Endothelial cell of umbilical vein (primary cell): ENCODE measurements around the gene MAP4K4. TPM values are rescaled to one million over a fixed set of nuclear protein-coding genes. Genes with fewer than 3 reads are reported as not detected.

Source experiments
- BruUV-seq: library from RNA; stranded (reverse); fragments of 400-500 nt; replicated peaks from 2 replicates; lab custom pipeline; 2021; lab: Mats Ljungman, UMichigan
- CTCF ChIA-PET: fragments of 300-600, 350-600 bp; sonication (Branson Sonifier 250); formaldehyde crosslinking; loops from one replicate; lab custom pipeline; 2021; ENCODE audit warnings: antibody characterized with exemption, inconsistent platforms; lab: Charles Lee
- POLR2A ChIA-PET: fragments of 300-600, 350-600 bp; sonication (Branson Sonifier 250); formaldehyde crosslinking; loops from one replicate; lab custom pipeline; 2021; ENCODE audit warnings: antibody characterized with exemption, inconsistent platforms; lab: Charles Lee
- DNase-seq: peaks from one replicate; pipeline ENCODE4 v3.0.0-alpha.2; 2011; ENCODE audit warnings: low read depth, low spot score
- FAIRE-seq: peaks from 2 replicates; lab custom pipeline; 2011; peaks lifted over from hg19 to GRCh38; lab: Jason Lieb, UNC
- H2AFZ ChIP-seq: 2 replicates; pipeline ENCODE4 v1.6.0; 2012; ENCODE audit warnings: low read depth, low read length, control low read depth, inconsistent platforms
- H3K27ac ChIP-seq: 2 replicates; pipeline ENCODE4 v1.5.1; 2011; ENCODE audit warnings: low read depth, mild to moderate bottlenecking, control low read depth, low read length, moderate library complexity; ENCODE audit not compliant: insufficient read depth
- H3K27me3 ChIP-seq, 2 experiments: 2 replicates each; pipeline versions ENCODE4 v1.6.0 to v1.6.1; 2011; ENCODE audit warnings: low read length in 2 of 2, mixed read lengths in 1 of 2; ENCODE audit not compliant: control insufficient read depth in 2 of 2, insufficient read depth in 2 of 2
- H3K36me3 ChIP-seq, 2 experiments: 2 replicates in 1 of 2; 3 replicates in 1 of 2; pipeline ENCODE4 v1.5.1; 2011; ENCODE audit warnings: low read length in 2 of 2, mild to moderate bottlenecking in 1 of 2, moderate library complexity in 1 of 2; ENCODE audit not compliant: control insufficient read depth in 2 of 2, insufficient read depth in 2 of 2; ENCODE audit errors: extremely low read depth in 1 of 2
- H3K4me1 ChIP-seq: 3 replicates; pipeline ENCODE4 v1.5.1; 2011; ENCODE audit warnings: mild to moderate bottlenecking, low read length; ENCODE audit not compliant: control insufficient read depth, insufficient read depth; ENCODE audit errors: extremely low read depth
- H3K4me2 ChIP-seq: 2 replicates; pipeline ENCODE4 v1.6.1; 2011; ENCODE audit warnings: low read length, control low read depth, mixed read lengths; ENCODE audit not compliant: insufficient read depth
- H3K4me3 ChIP-seq, 3 experiments: fragments of 200-600 bp in 1 of 3; sonication (generic), shearing (Covaris generic) in 1 of 3; replicated peaks in 1 of 3; 2 replicates each; pipeline ENCODE4 v1.5.1; 2011 to 2016; ENCODE audit warnings: control low read depth in 3 of 3, low read length in 3 of 3, mild to moderate bottlenecking in 2 of 3, inconsistent platforms in 1 of 3, low read depth in 1 of 3, moderate library complexity in 1 of 3; ENCODE audit not compliant: insufficient read depth in 1 of 3
- H3K79me2 ChIP-seq: 2 replicates; pipeline ENCODE4 v1.6.0; 2012; ENCODE audit warnings: low read length, inconsistent platforms; ENCODE audit not compliant: control insufficient read depth, insufficient read depth
- H3K9ac ChIP-seq: replicated peaks from 2 replicates; pipeline ENCODE3; 2011; ENCODE audit warnings: low read length, control low read depth; ENCODE audit not compliant: insufficient read depth; ENCODE audit errors: extremely low read depth
- H3K9me1 ChIP-seq: replicated peaks from 3 replicates; pipeline ENCODE4 v1.6.0; 2011; ENCODE audit warnings: mild to moderate bottlenecking, low read length; ENCODE audit not compliant: control insufficient read depth, insufficient read depth; ENCODE audit errors: extremely low read depth
- H3K9me3 ChIP-seq: replicated peaks from 2 replicates; pipeline ENCODE4 v1.5.1; 2012; ENCODE audit warnings: low read length, inconsistent platforms; ENCODE audit not compliant: control insufficient read depth, insufficient read depth
- H4K20me1 ChIP-seq: replicated peaks from 2 replicates; pipeline ENCODE3; 2011; ENCODE audit warnings: mild to moderate bottlenecking, low read length; ENCODE audit not compliant: control insufficient read depth, insufficient read depth; ENCODE audit errors: extremely low read depth
- EZH2 ChIP-seq: IDR thresholded peaks from 2 replicates; pipeline ENCODE4 v1.6.1; 2012; ENCODE audit warnings: borderline replicate concordance, low read depth, mild to moderate bottlenecking, moderate library complexity, low read length, inconsistent platforms; ENCODE audit not compliant: severe bottlenecking
- FOS ChIP-seq: IDR thresholded peaks from 2 replicates; pipeline ENCODE4 v1.6.1; 2011; ENCODE audit warnings: mild to moderate bottlenecking, low read length, moderate library complexity, borderline replicate concordance; ENCODE audit not compliant: insufficient read depth
- GATA2 ChIP-seq: IDR thresholded peaks from 2 replicates; pipeline ENCODE4 v1.7.0; 2011; ENCODE audit warnings: low read depth, mild to moderate bottlenecking, moderate library complexity, mixed read lengths, low read length; ENCODE audit not compliant: insufficient read length, insufficient read depth
- JUN ChIP-seq: IDR thresholded peaks from 2 replicates; pipeline ENCODE4 v1.6.1; 2011; ENCODE audit warnings: borderline replicate concordance, low read depth; ENCODE audit not compliant: insufficient read length, insufficient read depth
- MYC ChIP-seq: IDR thresholded peaks from one replicate; pipeline ENCODE4 v1.6.1; 2011; ENCODE audit warnings: mild to moderate bottlenecking, low read depth, low read length
- POLR2A ChIP-seq: IDR thresholded peaks from 2 replicates; pipeline ENCODE4 v1.6.1; 2012; ENCODE audit warnings: low read depth, mild to moderate bottlenecking, control low read depth, low read length
- POLR2AphosphoS5 ChIP-seq: IDR thresholded peaks from 2 replicates; pipeline ENCODE4 v1.6.1; 2012; ENCODE audit warnings: low read depth, mild to moderate bottlenecking, control low read depth, low read length, moderate library complexity; ENCODE audit not compliant: insufficient read depth
- dilution Hi-C: fragments of 300-500 bp; cut with MboI; formaldehyde crosslinking; loops from one replicate; pipeline ENCODE4 v1.15.0; 2019; ENCODE audit warnings: low sequenced_read_pairs; ENCODE audit not compliant: extremely low pct_ligation_motif_present
- intact Hi-C: fragments of 100-400 bp; cut with micrococcal nuclease; formaldehyde crosslinking; loops from one replicate; pipeline ENCODE4 v1.10.0; 2022
- polyA plus RNA-seq, 4 experiments: library from polyadenylated mRNA; depleted of rRNA in 3 of 4; stranded (reverse) in 3 of 4; unstranded in 1 of 4; fragments of >200 nt; gene quantifications; 2 replicates each; pipeline versions ENCODE4 v1.2.1 to v1.2.3, GENCODE V29; 2011 to 2012; ENCODE audit warnings: missing spikeins in 1 of 4
- total RNA-seq: library from RNA; stranded (reverse); gene quantifications from 2 replicates; pipeline ENCODE4 v1.2.3, GENCODE V29; 2021
- TF ChIP-seq, protein P1 (sequence below): IDR thresholded peaks from 2 replicates; pipeline ENCODE4 v1.6.1; 2011; ENCODE audit not compliant: insufficient read depth, insufficient read length
- TF ChIP-seq, protein P2 (sequence below), 2 donors: IDR thresholded peaks; 1 replicate in 1 of 2; 2 replicates in 1 of 2; pipeline ENCODE4 v1.5.1; 2011; ENCODE audit warnings: low read length in 2 of 2, mild to moderate bottlenecking in 2 of 2, moderate library complexity in 2 of 2, control low read depth in 1 of 2, inconsistent platforms in 1 of 2, low read depth in 1 of 2; ENCODE audit not compliant: insufficient read depth in 1 of 2; ENCODE audit errors: extremely low read depth in 1 of 2

MAP4K4 gene
- total and polyA plus RNA-seq, 2 donors (not counting 3 experiments of a cell fraction or from before 2014, with no cell fraction given) = 79.4 to 269 TPM

DNA sequence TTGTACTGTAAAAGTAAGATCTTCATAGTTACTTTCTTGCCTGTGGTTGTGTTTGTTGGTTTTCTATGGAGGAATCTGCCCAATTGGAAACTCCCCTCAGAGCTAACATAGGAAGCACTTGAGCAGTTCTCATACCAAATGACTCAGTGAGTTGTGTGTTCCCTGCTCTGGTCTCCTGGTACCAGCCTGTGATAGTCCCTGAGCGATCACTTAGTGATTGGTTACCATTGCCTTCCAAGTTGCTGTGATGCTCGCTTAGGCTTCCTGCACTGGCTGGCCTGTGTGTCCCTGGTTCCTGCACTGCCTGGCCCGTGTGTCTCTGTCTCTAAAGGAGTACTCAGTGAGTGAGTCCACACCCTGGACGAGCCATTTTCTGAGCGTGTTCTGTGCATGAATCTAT, 133.0 kb downstream of the MAP4K4 start:
- FAIRE-seq (peak; percentile 24), DNase-seq (peak; percentile 44)
- Histone ChIP-seq H3K9me1 (no peaks in the 10 kb centered on the region), H2AFZ (no peak overlapping the region), H3K36me3 (peaks cover 23 to 45% of the 10 kb centered on the region in 2 experiments), H3K4me3 (no peak overlapping the region), H3K9ac (no peak overlapping the region), H3K4me1 (peaks cover 35% of the 10 kb centered on the region), H3K9me3 (no peaks in the 10 kb centered on the region), H3K27ac (no peak overlapping the region), H4K20me1 (no peaks in the 10 kb centered on the region), H3K27me3 (no peaks in the 10 kb centered on the region), H3K79me2 (peaks cover 72% of the 10 kb centered on the region), H3K4me2 (no peak overlapping the region)
- BruUV-seq = no TSS peak
- POLR2A ChIA-PET = interaction anchor here (1.3 kb wide), 1 partner anchor 132 kb away, joined by 7 read pairs; no protein-coding TSS in a partner anchor
- dilution Hi-C loops = no loop called here
- CTCF ChIA-PET = interaction anchor here (0.6 to 10.3 kb wide), 36 partner anchors 9 to 489 kb away, joined by 3 to 90 read pairs (median 10); partner anchors contain the start of gene MAP4K4
- intact Hi-C loops = loop anchor here (2.0 to 5.0 kb wide), 2 partner anchors 60 to 488 kb away; no protein-coding TSS in a partner anchor
- TF ChIP-seq, protein P1, sequence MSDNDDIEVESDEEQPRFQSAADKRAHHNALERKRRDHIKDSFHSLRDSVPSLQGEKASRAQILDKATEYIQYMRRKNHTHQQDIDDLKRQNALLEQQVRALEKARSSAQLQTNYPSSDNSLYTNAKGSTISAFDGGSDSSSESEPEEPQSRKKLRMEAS = no peak
- TF ChIP-seq POLR2A = no peak
- no peak for TF ChIP-seq EZH2

DNA sequence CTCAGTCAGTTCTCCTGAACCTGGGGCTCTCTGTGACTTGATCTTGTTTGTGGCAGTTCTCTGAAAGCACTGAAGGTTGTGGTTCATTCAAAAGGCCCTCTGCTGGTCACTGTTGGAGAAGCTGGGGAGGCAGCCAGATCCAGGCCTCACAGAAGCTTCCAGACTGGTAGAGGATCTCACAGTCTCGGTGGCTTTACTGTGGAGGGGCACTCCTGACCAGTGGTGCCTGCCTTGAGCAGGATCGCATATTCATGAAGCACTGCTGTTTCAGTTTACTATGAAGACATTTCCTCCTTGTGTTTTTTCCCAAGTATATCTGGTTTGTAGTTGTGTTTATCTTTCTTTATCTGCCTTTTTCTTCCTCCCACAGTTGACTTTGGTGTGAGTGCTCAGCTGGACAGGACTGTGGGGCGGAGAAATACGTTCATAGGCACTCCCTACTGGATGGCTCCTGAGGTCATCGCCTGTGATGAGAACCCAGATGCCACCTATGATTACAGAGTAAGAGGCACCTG, 133.9 kb downstream of the MAP4K4 start:
- CTCF ChIA-PET = interaction anchor here (0.6 to 10.3 kb wide), 75 partner anchors 8 to 626 kb away, joined by 3 to 90 read pairs (median 5); partner anchors contain the start of genes CREG2 and MAP4K4
- Histone ChIP-seq H3K9ac (no peak overlapping the region), H3K27ac (peak overlapping the region; percentile 18), H3K4me1 (peaks cover 33% of the 10 kb centered on the region), H4K20me1 (no peaks in the 10 kb centered on the region), H3K9me3 (no peaks in the 10 kb centered on the region), H3K9me1 (no peaks in the 10 kb centered on the region), H3K4me2 (no peak overlapping the region), H3K4me3 (no peak overlapping the region), H2AFZ (no peak overlapping the region), H3K27me3 (no peaks in the 10 kb centered on the region), H3K79me2 (peaks cover 67% of the 10 kb centered on the region), H3K36me3 (peaks cover 25 to 44% of the 10 kb centered on the region in 2 experiments)
- TF ChIP-seq FOS = no peak
- no peak for TF ChIP-seq EZH2
- TF ChIP-seq, protein P1 = no peak
- no peak for TF ChIP-seq MYC
- no peak for TF ChIP-seq JUN
- TF ChIP-seq, protein P2, sequence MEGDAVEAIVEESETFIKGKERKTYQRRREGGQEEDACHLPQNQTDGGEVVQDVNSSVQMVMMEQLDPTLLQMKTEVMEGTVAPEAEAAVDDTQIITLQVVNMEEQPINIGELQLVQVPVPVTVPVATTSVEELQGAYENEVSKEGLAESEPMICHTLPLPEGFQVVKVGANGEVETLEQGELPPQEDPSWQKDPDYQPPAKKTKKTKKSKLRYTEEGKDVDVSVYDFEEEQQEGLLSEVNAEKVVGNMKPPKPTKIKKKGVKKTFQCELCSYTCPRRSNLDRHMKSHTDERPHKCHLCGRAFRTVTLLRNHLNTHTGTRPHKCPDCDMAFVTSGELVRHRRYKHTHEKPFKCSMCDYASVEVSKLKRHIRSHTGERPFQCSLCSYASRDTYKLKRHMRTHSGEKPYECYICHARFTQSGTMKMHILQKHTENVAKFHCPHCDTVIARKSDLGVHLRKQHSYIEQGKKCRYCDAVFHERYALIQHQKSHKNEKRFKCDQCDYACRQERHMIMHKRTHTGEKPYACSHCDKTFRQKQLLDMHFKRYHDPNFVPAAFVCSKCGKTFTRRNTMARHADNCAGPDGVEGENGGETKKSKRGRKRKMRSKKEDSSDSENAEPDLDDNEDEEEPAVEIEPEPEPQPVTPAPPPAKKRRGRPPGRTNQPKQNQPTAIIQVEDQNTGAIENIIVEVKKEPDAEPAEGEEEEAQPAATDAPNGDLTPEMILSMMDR (IDR thresholded peaks at IDR 0.05; ENCODE audit: extremely low read depth in 1 of 2, insufficient read depth in 1 of 2, low read depth in 1 of 2, low read length in 2 of 2) = peak; percentile 68 to 74
- TF ChIP-seq POLR2A = no peak
- no peak for TF ChIP-seq POLR2AphosphoS5
- TF ChIP-seq GATA2 = peak; percentile 37
- FAIRE-seq = peak; percentile 87
- intact Hi-C loops = loop anchor here (1.0 to 5.0 kb wide), 5 partner anchors 61 to 489 kb away; no protein-coding TSS in a partner anchor
- peak; percentile 85 for DNase-seq
- dilution Hi-C loops = no loop called here
- POLR2A ChIA-PET = interaction anchor here (1.3 kb wide), 1 partner anchor 133 kb away, joined by 7 read pairs; no protein-coding TSS in a partner anchor
- no TSS peak for BruUV-seq
